Thyroid gland (tissue), 4 donors: ENCODE measurements around the gene SOSTDC1.

Experiments used
- CTCF ChIP-seq, 6 experiments: fragments of 200-600 bp in 3 of 6; fragments of 450-650 bp in 3 of 6; sonication (generic) in 3 of 6; IDR thresholded peaks; one replicate each; pipeline ENCODE4 v1.5.1; 2016 to 2019; ENCODE audit warnings: antibody characterized with exemption in 6 of 6, mild to moderate bottlenecking in 2 of 6, inconsistent platforms in 1 of 6, moderate library complexity in 1 of 6
- POLR2A ChIP-seq, 2 donors: fragments of 450-650 bp; IDR thresholded peaks; one replicate each; pipeline ENCODE4 v1.6.1; 2017; ENCODE audit warnings: antibody characterized with exemption in 2 of 2, mild to moderate bottlenecking in 2 of 2, moderate library complexity in 1 of 2

GRCh38 chr7:16465469-16466361 is at the start of gene SOSTDC1:
- TF ChIP-seq CTCF (IDR thresholded peaks at IDR 0.05) (no peak), POLR2A (IDR thresholded peaks at IDR 0.05) (no peak)
